Renal cortex interstitium (tissue), 11 donors: ENCODE data around the gene ASPSCR1. TPM values are rescaled to one million over a fixed set of nuclear protein-coding genes. Genes with fewer than 3 reads are reported as not detected.
A peak's percentile ranks its signal among the peaks of the same experiment; 100 is the strongest.

ENCODE experiments used
- DNase-seq, 11 donors: peaks; one replicate each; pipeline ENCODE4 v3.0.0-alpha.2; 2013; ENCODE audit warnings: low read depth in 9 of 11, low spot score in 4 of 11; ENCODE audit errors: extremely low read depth in 1 of 11
- polyA plus RNA-seq, 3 donors: library from polyadenylated mRNA; unstranded; fragments of 120-200 nt; gene quantifications; one replicate each; pipeline ENCODE4 v1.2.1, GENCODE V29; 2013; ENCODE audit not compliant: insufficient read length in 3 of 3

ASPSCR1 gene
- polyA plus RNA-seq, 3 donors = 20.1 to 39.0 (median 35.2) TPM

- DNase-seq = no peak
Observed at GRCh38 chr17:81955756-81956544, 21.5 kb upstream of the ASPSCR1 start.

GRCh38 chr17:81956607-81957589 is 20.5 kb upstream of the ASPSCR1 start:
- no peak for DNase-seq

GRCh38 chr17:81957691-81958432 is 19.6 kb upstream of the ASPSCR1 start:
- DNase-seq = no peak

- DNase-seq = no peak
Observed at GRCh38 chr17:81958633-81959342, 18.6 kb upstream of the ASPSCR1 start.

- DNase-seq = no peak
Observed at GRCh38 chr17:81959362-81960129, 17.9 kb upstream of the ASPSCR1 start.

GRCh38 chr17:81960130-81960958 is 17.1 kb upstream of the ASPSCR1 start:
- DNase-seq = no peak

- DNase-seq = no peak
Observed at GRCh38 chr17:81961087-81961511, 16.3 kb upstream of the ASPSCR1 start, which contains the start of gene NOTUM. TSS of gene NOTUM (minus strand) at chr17:81961187. CDS start at chr17:81960909, 278 bp downstream.

- DNase-seq = no peak
Observed at GRCh38 chr17:81961521-81962498, 15.6 kb upstream of the ASPSCR1 start.

GRCh38 chr17:81962499-81963441 is 14.7 kb upstream of the ASPSCR1 start:
- no peak for DNase-seq

- no peak for DNase-seq
Observed at GRCh38 chr17:81964081-81964849, 13.2 kb upstream of the ASPSCR1 start.

GRCh38 chr17:81966343-81967243 is 10.8 kb upstream of the ASPSCR1 start:
- DNase-seq = peak in 2 of 11 donors; percentile 42 to 59

GRCh38 chr17:81967244-81967532 is 10.2 kb upstream of the ASPSCR1 start:
- DNase-seq = no peak
